ENCODE measurements around the gene RRP9. TPM values are rescaled to one million over a fixed set of nuclear protein-coding genes. Genes with fewer than 3 reads are reported as not detected.

RRP9 gene
- total RNA-seq, 1 donor from 2014 or later: 19.7 TPM

DNA sequence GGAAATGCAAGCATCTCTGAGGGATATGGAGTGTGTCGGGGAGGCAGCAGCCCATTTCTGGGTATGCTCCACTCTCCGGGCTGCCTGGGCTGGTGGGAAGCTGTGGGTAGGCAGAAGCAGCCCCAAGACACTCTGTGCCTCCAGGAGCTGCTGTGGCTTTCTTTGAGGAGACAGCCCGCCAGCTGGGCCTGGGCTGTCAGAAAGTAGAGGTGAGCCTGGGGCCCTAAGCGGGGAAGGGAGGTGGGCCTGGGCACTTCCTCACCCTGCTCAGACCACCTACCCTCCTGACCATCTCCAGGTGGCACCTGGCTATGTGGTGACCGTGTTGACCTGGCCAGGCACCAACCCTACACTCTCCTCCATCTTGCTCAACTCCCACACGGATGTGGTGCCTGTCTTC, 43.4 kb upstream of the RRP9 start:
- H3K36me3 Mint-ChIP-seq (ENCODE audit: low read depth): no peaks in the 10 kb centered on the region
- DNase-seq (ENCODE audit: low spot score): no peak
- H3K27ac Mint-ChIP-seq (ENCODE audit: unreplicated experiment): peak overlapping the region; percentile 32
- no peaks in the 10 kb centered on the region for H3K27me3 Mint-ChIP-seq (ENCODE audit: low read depth)
- TF ChIP-seq, protein P1, sequence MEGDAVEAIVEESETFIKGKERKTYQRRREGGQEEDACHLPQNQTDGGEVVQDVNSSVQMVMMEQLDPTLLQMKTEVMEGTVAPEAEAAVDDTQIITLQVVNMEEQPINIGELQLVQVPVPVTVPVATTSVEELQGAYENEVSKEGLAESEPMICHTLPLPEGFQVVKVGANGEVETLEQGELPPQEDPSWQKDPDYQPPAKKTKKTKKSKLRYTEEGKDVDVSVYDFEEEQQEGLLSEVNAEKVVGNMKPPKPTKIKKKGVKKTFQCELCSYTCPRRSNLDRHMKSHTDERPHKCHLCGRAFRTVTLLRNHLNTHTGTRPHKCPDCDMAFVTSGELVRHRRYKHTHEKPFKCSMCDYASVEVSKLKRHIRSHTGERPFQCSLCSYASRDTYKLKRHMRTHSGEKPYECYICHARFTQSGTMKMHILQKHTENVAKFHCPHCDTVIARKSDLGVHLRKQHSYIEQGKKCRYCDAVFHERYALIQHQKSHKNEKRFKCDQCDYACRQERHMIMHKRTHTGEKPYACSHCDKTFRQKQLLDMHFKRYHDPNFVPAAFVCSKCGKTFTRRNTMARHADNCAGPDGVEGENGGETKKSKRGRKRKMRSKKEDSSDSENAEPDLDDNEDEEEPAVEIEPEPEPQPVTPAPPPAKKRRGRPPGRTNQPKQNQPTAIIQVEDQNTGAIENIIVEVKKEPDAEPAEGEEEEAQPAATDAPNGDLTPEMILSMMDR (IDR thresholded peaks at IDR 0.05): no peak
- H3K4me3 Mint-ChIP-seq (ENCODE audit: unreplicated experiment): no peak overlapping the region
- no peaks in the 10 kb centered on the region for H3K9me3 Mint-ChIP-seq (ENCODE audit: low read depth)
- H3K4me1 Mint-ChIP-seq (ENCODE audit: low read depth): peaks cover 25% of the 10 kb centered on the region

DNA sequence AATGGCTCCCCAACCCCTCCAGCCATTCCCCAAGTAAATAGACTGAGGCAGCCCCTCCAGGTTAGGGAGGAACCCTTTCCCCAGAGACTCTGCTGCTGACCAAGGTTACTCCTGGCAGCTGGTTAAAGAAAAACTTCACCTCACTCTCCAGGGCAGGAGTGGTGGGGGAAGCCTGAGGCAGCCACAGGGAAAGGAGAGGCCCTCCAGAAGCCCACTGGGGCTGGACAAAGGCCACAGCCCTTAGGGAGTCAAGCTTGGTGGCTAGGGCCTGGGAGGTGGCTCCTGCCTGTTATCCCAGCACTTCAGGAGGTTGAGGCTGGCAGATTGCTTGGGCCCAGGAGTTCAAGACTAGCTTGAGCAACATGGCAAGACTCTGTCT, 42.6 kb upstream of the RRP9 start:
- Mint-ChIP-seq H3K4me3 (ENCODE audit: unreplicated experiment) (peak overlapping the region; percentile 88), H3K27ac (ENCODE audit: unreplicated experiment) (no peak overlapping the region), H3K36me3 (ENCODE audit: low read depth) (no peaks in the 10 kb centered on the region), H3K27me3 (ENCODE audit: low read depth) (no peaks in the 10 kb centered on the region), H3K4me1 (ENCODE audit: low read depth) (peaks cover 25% of the 10 kb centered on the region), H3K9me3 (ENCODE audit: low read depth) (no peaks in the 10 kb centered on the region)
- TF ChIP-seq, protein P1 (IDR thresholded peaks at IDR 0.05): no peak
- DNase-seq (ENCODE audit: low spot score): no peak

DNA sequence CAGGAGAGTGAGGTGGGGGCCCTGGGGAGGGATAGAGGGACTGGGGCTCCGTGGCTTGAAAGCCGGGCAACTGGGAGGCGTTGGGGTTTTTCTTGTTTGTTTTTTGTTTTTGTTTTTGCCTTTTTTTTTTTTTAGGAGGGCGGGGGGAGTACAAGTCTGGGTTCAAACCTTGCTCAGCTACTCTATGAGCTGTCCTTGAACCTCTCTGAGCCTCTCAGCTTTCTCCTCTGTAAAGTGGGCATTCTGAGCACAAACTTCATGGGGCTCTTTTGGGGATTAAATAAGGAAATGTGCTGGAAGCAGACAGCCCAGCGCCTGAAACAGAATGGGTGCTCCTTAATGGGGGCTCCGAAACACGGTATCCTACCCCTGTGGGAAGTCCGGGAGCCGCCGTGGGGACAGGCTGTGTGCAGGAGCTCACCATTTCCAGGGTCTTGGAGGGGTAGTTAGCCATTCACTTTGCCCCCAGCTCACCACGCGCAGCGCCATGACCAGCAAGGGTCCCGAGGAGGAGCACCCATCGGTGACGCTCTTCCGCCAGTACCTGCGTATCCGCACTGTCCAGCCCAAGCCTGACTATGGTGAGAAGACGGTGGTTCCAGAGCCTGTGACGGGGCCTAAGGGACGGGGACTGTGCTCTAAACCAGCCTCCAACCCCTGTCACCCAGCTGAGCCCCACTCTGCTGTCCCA, 42.0 kb upstream of the RRP9 start:
- H3K27me3 Mint-ChIP-seq (ENCODE audit: low read depth): no peaks in the 10 kb centered on the region
- H3K4me1 Mint-ChIP-seq (ENCODE audit: low read depth): peaks cover 25% of the 10 kb centered on the region
- H3K4me3 Mint-ChIP-seq (ENCODE audit: unreplicated experiment): peak overlapping the region; percentile 88
- no peak for DNase-seq (ENCODE audit: low spot score)
- H3K9me3 Mint-ChIP-seq (ENCODE audit: low read depth): no peaks in the 10 kb centered on the region
- H3K27ac Mint-ChIP-seq (ENCODE audit: unreplicated experiment): peak overlapping the region; percentile 96
- no peaks in the 10 kb centered on the region for H3K36me3 Mint-ChIP-seq (ENCODE audit: low read depth)
- TF ChIP-seq, protein P1 (IDR thresholded peaks at IDR 0.05): no peak

DNA sequence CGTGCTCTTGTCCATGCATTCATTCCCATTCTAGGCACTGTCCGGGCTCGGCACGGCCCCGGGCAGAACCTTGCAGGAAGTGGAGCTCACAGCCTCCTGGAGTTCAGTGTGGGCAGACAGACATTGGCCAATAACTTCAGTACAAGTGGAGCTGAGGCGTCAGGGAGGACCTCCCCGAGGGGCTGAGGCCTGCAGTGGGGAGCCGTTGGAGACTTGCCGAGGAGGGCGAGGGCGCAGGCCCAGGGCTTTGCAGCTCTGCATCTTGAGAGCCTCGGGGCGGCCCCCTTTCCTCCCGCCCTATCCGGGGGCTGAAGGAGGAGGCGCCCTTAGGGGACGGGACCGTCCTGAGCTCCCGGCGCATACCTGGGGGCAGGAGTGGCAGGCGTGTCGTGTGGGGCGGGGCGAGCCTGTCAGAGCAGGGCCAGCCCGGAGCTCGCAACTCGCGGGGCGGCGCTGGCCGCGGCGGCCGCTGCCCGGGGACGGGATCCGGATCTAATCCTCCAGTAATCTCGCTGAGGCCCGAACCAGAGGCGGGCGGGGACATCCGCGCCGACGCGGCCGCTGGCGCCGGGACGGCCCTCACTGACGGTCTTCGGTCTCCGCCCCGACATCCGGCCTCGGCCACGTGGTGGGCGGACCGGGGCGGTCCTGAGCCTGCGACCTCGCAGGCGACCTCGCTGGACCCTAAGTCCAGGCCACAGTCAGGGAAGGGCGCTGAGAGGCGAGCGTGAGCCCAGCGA, 41.3 kb upstream of the RRP9 start, which contains the start of gene ACY1:
Gene ACY1 (plus strand): TSS at position 698 of the 740 bp plus-strand sequence. CDS start 530 bp downstream, outside the sequence.
- peaks cover 25% of the 10 kb centered on the region for H3K4me1 Mint-ChIP-seq (ENCODE audit: low read depth)
- no peaks in the 10 kb centered on the region for H3K9me3 Mint-ChIP-seq (ENCODE audit: low read depth)
- TF ChIP-seq, protein P1 (IDR thresholded peaks at IDR 0.05): peak; percentile 49
- no peak for DNase-seq (ENCODE audit: low spot score)
- H3K27ac Mint-ChIP-seq (ENCODE audit: unreplicated experiment): peak within 1 kb of the TSS; percentile 96
- no peaks in the 10 kb centered on the region for H3K27me3 Mint-ChIP-seq (ENCODE audit: low read depth)
- H3K36me3 Mint-ChIP-seq (ENCODE audit: low read depth): no peaks in the 10 kb centered on the region
- peak within 1 kb of the TSS; percentile 88 for H3K4me3 Mint-ChIP-seq (ENCODE audit: unreplicated experiment)

DNA sequence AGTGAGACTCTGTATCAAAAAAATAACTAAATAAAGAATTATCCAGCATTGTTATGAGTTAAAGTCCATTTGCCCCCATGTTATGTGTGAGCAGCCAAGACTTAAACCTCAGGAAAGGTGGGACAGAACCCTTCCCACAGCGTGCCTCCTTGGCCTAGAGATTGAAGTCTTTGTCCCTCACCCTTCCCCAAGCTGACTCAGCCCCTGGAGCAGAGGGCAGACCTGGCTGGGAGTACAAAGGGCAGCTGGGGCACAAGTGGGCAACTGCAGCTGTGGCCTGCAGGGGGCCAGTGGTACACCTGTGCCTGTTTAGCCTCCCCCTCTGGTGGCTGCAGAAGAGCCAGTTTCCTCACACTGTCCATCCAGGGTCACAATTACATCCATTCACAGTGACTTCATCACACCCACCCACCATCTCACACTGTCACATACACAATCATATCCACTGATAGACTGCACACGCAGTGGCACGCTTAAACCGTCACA, 40.7 kb upstream of the RRP9 start:
- Mint-ChIP-seq H3K4me1 (ENCODE audit: low read depth) (peaks cover 25% of the 10 kb centered on the region), H3K9me3 (ENCODE audit: low read depth) (no peaks in the 10 kb centered on the region), H3K36me3 (ENCODE audit: low read depth) (no peaks in the 10 kb centered on the region), H3K4me3 (ENCODE audit: unreplicated experiment) (peak overlapping the region; percentile 88), H3K27me3 (ENCODE audit: low read depth) (no peaks in the 10 kb centered on the region), H3K27ac (ENCODE audit: unreplicated experiment) (peak overlapping the region; percentile 94)
- TF ChIP-seq, protein P1 (IDR thresholded peaks at IDR 0.05): peak; percentile 72
- DNase-seq (ENCODE audit: low spot score): no peak

Data from chondrocyte (in vitro differentiated cells).